Muscle of arm (tissue), 12 donors: ENCODE measurements around the gene SLC22A17. TPM values are rescaled to one million over a fixed set of nuclear protein-coding genes. Genes with fewer than 3 reads are reported as not detected.
A peak's percentile ranks its signal among the peaks of the same experiment; 100 is the strongest.

ENCODE experiments used
- DNase-seq: peaks from one replicate; pipeline ENCODE4 v3.0.0-alpha.2; 2013
- polyA plus RNA-seq, 12 donors: library from polyadenylated mRNA; unstranded; fragments of 120-200 nt; gene quantifications; one replicate each; pipeline ENCODE4 v1.2.1, GENCODE V29; 2013; ENCODE audit not compliant: insufficient read length in 12 of 12

SLC22A17 gene
- polyA plus RNA-seq, 12 donors = 14.7 to 29.5 (median 19.7) TPM; not detected in 1

DNA sequence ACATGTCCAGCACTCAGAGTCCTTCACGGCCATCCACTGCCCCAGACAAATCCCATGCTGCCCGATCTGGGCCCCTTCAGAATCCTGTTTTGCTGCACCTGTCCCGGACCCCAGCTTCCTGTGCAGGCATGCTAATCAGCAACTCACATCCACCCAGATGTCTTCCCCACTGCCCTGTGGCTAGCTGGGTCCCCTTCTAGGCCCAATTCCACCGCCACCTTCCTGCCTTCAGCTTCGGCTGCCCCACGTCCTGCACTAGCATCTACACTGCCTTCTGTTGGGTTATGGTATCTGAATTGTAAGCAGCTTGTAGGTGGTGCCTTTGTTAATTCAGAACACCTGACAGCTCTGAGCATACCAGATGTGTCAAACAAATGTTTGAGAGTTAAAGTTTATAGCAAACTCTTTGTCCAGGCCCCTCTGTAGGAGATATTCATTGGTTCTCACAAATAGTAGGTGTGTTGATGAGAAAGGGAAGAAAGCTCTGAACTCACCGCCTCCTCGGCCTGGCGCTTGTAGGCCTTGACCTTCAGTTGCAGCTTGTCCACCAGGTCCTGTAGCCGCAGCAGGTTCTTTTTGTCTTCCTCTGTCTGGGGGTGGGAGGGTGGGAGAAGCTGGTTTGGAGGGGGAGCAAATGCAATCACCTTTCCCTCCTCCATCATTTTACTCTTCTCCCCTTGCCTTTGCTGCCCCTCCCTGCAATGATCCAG, 30.2 kb upstream of the SLC22A17 start:
- DNase-seq = no peak

DNA sequence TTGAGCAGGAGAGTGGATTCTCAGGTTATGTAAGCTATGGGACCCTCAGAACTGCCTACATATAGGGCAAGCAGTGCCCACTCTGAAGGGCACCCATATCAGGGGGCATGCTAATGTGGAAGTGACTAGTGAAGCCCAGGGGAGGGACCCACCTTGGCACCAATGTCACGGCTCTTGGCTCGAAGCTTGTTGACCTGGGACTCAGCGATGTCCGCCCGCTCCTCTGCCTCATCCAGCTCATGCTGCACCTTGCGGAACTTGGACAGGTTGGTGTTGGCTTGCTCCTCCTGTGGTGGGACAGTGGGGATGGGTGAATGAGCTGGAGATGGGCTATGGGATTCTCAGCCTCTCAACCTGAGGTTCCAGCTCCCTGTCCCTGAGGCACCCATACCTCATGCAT, 29.6 kb upstream of the SLC22A17 start:
- no peak for DNase-seq

DNA sequence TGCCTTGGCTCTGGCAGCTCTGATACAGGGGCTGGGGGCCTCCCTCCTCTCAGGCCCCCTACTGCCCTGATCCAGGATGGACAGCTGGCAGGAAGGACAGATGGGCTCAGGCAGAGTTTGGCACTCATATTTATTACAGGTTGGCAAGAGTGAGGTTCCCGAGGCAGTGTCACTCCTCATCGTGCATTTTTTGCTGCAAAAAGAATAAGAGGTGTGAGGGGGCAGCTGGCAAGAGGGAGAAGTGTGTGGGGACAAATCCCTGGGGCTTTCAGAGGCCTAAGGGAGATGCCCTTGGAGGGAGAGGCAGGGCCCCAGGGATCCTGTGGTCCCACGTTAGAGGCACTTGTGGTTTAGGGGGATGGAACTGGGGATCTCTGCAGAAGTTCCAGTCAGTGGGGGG, 29.2 kb upstream of the SLC22A17 start:
- DNase-seq = no peak

DNA sequence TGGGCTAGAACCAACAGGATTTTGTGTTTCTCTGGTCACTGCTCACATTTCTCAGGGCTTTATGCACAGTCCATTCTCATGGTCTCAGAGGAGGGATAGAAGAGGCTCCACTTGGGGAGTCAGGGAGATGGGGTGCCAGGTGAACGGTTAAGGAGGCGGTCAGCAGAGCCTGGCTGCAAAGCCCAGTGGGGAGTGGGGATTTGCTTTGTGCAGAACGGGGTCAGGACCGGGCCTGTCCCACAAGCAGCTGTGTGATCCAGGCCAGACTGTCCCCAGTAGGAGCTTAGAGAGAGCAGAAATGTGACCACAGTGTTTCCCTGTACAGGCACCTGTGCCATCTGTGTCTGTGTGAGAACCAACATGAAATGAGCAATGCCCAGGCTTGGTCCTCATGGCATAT, 28.3 kb upstream of the SLC22A17 start:
- no peak for DNase-seq

DNA sequence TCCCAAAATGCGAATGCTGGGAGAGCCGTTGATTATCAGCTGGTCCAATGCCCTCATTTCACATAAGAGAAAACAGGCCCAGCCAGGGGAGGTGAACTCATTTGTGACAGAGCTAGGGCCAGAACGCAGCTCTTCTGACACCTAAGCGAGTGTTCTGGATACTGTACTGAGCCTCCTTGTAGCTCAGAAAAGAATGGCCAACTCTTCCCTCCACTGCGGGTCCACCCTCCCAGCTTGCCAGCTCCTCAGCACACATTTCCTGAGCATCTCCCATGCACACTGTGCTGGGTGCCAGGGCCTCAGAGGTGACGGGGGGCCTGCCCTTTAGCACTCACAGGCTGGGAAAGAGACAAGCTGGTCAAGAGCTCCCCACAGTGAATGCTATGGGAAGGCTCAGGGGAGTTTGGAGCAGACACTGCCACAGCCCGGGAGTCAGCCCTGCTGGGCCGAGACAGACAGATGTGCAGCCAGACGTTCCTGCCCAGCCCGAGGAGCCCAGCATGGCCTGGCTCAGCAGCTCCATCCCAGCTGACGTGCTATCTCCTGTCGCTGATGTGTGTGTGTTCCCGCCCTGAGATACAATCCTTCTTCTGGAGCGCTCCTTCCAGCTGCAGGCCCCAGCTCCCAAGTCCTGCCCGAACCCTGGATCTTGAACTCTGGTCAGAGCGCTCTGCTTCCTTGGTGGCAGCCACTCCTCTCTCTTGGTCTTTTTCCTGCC, 27.7 kb upstream of the SLC22A17 start:
- DNase-seq = no peak

DNA sequence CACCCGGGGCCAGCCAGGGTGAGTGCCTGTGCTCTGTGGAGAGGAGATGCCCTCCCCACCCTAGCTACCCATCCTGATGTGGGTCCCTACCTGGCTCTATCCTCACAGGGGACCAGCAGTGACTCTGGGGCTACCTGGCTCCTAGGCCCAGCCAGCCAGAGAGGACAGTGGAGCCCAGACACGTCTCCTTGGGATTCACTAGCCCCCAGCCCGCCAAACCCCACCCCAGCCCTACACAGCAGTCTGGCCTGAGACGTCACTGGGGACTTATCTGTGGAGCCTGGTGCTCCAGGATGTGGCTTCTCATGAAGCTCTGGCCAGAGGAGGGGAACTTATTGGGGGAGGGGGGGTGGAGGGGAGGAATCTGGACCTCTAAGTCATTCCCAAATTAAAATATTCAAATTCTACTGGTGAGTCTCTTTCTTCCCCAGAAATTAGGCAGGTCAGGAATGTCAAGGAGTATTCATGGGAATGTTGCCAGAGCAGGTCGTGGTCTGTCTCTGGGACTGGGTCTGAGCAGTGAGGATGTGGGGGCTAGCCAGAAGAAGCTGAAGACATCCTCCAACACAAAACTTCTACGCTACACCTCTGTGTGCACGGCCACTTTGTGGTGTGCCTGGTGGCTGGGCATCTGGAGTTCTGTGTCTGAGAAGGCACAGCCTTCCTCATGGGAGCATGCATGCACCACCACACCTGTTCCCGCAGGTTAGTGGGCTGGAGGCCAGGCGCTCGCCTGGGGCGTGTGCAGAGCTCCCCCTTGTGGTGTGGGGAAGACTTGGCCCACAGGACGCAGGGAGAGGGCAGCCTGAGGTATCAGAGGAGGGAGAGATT, 26.9 kb upstream of the SLC22A17 start:
- DNase-seq = peak; percentile 27

DNA sequence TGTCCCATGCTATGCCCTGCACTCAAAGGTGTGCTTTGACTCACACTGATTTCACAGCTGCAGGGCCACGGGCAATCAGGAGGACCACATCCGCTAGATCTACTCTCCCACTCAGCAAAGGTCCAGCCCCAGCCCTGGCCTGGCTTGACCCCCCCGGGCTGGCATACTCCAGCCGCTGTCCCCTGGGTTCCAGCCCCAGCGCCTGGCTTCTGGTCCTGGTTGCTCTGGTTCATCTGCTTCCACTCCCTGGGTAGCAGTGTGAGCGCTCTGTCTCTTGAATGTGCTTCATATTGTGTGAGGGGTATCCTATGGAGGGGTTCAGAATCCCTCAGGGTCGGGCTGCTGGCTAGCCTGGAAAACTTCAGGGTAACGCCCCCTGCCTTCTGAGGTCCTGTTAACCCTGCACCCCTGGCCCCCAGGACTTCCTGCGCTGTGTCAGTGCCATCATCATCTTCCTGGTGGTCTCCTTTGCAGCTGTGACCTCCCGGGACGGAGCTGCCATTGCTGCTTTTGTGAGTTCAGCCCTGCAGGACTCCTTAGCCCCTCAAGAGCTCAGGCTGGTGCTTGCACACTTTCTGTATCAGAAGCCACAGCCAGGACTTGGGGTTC, 26.0 kb upstream of the SLC22A17 start:
- no peak for DNase-seq

DNA sequence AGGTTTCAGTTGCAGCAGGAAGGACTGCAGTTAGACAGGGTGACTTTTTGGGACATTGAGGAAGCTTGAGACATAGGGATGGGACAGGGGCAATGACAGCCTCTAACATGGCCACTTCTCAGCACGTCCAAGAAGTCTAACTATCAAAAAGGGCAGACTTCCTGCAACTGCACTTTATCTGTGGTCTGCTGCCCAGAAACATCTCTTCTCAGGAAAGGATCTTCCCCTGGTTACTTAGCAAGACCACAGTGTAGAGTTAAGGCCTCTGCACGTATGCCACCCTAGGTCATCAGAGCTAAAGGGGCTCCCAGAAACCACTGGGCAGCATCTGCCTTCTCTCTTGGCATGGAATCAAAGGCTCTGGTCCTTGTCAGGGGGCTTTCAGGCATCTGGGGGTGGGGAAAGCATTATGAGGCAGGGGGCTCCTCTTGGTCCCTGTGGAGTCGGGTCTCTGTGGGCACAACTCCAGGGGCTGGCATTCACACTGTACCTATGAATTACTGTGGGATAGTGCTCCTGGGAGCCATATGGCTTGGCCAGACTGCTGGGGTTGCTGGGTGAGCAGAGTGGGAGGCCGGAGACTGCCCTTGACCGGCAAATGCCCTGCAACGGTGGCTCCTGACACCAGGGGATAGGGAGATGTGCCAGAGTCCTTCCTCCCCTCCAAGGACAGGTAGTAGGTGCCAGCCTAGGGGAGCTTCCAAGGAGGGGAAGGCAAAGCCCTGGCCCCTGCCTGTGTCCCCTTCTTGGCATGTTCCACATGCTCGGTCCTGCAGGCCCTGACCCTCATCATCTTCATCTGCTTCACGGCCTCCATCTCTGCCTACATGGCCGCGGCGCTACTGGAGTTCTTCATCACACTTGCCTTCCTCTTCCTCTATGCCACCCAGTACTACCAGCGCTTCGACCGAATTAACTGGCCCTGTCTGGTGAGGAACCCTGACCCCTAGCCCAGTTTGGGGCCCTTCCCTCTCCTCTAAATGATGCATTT, 25.2 kb upstream of the SLC22A17 start:
- no peak for DNase-seq

DNA sequence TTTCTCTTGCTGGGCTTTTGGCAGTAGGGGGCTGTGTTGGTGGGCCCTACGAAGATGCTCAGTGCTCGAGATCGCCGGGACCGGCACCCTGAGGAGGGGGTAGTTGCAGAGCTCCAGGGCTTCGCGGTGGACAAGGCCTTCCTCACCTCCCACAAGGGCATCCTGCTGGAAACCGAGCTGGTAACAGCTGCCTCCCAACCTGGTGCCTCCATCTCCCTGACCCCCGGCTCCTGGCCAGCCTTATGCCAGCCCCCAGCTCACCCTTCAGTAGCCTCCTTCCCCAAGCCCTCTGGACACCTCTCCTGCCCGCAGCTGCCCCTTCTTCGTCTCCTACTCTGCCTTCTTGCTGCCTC, 24.5 kb upstream of the SLC22A17 start:
- no peak for DNase-seq

DNA sequence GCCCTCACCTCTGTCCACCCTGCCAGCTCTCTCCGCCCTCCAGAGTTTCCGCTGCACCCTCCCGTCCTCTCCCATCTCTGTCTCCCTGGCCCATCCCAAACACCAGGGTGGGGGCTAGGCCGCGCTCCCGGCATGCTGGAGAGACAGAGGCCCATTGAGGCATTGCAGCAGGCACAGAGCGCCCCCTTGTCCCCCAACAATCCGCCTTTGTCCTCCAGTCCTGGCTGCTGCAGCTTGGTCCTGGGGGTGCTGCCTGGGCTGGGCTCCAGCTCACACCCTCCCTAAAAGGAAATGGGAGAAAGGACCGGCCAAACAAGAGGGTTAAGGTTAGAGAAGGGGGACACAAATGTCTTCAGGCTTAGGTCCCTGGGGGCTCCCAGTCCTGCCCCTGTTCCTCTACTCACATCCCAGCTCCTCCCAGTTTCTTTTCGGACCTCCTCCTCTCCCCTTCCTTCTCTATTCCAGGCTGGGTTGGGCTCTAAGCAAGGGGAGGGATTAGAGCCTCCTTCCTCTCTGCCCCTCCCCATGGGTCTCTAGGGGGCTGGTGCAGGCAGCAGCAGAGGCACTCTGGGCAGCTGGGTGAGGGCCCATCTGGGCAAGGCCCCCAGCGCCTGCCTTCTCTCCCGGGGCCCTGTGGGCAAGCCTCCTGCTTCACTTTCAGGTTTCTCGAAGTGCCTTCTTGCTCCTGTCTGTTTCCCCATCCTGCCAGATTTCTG, 24.0 kb upstream of the SLC22A17 start, which contains the start of gene CMTM5:
Gene CMTM5 (plus strand): TSS at position 565 of the 716 bp plus-strand sequence. CDS start 206 bp downstream, outside the sequence.
- peak; percentile 31 for DNase-seq

DNA sequence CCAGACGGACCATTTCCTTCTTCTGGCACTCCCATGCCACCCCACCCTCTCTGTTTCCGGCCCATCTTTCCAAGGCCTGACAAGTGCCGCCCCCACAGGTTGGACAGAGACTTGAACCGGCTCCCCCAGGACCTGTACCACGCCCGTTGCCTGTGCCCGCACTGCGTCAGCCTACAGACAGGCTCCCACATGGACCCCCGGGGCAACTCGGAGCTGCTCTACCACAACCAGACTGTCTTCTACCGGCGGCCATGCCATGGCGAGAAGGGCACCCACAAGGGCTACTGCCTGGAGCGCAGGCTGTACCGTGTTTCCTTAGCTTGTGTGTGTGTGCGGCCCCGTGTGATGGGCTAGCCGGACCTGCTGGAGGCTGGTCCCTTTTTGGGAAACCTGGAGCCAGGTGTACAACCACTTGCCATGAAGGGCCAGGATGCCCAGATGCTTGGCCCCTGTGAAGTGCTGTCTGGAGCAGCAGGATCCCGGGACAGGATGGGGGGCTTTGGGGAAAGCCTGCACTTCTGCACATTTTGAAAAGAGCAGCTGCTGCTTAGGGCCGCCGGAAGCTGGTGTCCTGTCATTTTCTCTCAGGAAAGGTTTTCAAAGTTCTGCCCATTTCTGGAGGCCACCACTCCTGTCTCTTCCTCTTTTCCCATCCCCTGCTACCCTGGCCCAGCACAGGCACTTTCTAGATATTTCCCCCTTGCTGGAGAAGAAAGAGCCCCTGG, 23.0 kb upstream of the SLC22A17 start:
- DNase-seq = no peak

DNA sequence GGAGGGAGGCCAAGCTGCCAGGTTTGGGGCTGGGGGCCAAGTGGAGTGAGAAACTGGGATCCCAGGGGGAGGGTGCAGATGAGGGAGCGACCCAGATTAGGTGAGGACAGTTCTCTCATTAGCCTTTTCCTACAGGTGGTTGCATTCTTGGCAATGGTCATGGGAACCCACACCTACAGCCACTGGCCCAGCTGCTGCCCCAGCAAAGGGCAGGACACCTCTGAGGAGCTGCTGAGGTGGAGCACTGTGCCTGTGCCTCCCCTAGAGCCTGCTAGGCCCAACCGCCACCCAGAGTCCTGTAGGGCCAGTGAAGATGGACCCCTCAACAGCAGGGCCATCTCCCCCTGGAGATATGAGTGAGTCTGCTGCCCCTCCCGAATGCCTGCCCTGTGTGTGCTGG, 20.4 kb upstream of the SLC22A17 start:
- DNase-seq = no peak

DNA sequence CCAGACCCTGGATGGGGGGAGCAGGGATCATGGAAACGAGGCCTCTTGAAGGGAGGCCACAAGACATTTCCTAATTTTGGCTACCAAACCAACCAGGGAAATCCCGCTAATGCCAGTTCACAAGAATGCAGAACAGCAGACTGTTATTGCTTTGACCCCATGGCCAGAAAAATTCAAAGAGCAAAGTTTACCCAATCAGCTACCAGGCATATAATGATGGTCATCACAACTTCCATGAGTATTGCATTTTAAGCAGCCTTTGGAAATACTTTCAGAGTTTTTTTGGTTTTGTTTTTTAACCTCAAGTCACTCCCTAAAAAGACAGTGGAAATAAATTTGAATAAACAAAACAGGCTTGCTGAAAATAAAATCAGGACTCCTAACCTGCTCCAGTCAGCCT, 19.8 kb upstream of the SLC22A17 start, which contains the start of gene IL25:
Gene IL25 (plus strand): TSS at position 301 of the 400 bp plus-strand sequence.
- DNase-seq = no peak

DNA sequence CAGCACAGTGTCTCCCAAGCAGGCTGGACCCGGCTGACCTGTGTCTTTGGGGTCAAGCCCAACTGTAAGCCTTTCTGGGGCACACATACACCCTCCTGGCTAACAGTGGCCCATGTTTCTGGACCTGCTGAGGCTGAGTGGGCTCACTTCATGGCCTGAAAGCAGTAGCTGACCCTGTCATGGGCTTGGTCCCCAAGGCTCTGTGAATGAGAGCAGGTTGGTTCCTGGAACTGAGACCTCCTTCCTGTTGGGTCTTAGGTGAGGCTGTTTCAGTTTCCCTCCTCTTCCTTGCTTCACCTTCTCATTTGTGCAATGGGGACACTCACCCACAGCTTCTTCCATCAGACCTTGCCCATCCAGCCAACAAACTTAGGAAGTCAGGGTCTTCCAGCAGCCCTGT, 19.2 kb upstream of the SLC22A17 start:
- no peak for DNase-seq

DNA sequence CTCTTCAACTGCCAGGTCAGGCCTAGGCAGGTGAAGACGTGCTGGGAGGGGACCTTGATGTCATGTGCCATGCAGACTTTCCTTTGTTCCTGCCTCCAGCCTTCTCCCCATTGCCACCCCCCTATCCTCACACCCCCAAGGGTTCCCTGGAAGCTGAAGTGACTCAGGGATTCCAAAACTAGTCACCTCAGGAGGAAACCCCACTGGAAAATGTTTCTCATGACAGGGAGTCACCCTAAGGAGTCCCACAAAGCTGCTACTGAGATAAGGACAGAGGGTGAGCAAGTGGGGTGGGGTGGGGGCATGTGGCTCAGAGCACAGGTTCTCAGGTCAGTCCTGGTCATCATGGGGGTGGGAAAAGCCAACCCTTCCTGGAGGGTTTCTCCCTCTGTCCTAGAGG, 17.5 kb upstream of the SLC22A17 start:
- DNase-seq = no peak

DNA sequence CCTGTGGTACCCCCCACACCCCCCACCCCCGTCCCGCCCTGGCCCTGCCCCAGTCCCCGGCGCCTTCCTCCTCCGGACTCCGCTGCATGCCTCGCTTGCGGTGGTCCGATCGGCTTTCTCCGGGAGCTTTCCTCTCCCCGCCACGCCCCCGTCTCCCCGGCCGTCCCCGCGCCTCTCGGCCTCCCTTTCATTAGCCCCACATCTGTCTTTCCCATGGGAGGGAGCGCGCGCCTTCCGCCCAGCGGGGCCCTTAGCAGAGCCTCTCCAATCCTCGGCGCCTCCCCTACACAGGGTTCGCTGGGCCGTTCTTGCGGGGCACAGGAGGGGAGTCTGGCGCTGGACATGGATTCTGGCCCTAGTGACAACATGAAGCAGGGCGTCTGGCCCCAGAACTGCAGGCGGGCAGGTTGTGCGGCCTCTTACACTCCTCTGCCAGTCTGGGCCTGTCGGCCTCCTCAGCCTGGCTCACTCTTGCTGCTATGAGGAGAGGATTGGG, 13.8 kb upstream of the SLC22A17 start:
- DNase-seq = peak; percentile 68

DNA sequence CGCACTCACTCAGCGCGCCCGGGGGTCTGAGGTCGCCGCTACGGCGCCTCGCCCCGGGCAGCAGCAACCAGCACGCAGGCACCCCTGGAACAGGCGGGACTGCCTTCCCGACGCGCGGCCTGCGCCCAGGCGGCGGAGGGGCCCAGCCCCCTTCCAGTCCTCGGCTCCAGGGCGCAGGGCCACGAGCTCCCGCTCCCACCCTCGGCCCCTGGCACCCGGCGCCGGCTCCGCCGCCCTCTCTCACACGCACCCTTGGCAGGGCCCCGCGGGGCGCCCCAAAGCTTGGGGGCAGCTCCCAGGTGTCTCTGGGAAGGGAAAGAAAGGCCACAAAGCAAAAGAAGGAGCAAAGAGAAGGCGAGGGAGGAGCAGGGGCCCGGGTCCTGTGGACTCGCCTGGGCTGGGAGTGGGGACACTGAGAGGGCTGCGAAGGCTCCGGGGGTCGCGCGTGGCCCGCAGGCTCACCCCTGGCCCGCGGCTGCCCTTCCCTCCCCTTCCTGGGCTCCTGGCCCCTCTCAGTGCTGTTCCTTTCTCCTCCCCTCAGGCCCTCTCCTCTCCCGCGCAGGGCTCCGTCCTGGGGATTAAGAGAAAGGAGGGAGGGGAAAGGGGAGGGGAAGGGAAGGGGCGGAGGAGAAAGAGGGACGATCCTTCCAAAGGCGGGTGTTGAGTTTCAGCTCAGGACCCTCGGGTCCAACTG, 13.2 kb upstream of the SLC22A17 start:
- peak; percentile 88 for DNase-seq

DNA sequence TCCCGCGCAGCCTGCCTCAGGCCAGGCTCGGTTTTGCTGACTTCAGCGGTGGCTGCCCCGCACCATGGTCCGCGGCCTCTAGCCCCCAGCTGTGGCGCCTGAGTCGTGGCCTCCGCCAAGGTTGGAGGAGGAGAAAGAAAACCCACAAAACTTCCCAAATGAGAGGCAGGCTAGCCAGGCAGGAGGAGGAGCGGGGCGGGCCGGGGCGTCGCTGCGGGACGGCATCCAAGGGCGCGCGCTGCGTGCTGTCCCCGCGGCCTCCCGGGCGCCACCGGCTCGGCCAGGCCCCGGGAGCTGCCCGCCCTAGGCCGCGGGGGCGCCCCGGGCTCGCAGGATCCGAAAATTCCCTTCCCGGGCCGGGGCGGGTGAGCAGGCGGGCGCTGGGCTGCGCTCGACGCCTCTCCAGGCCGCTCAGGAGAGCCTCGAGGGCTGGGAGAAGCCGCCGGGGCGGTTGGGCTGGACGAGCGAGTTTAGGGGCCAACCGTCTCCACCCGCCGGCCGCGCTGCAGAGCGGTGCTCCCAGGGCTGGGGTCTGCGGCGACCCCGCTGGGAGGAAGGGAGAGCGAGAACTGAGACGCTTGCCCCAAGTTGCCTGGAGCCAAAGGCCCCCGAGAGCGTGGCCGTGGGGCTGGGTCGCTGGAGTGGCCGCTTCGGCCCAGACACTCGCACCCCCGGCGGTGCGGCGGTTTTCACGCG, 12.5 kb upstream of the SLC22A17 start, which contains the start of gene EFS:
Gene EFS (minus strand): TSS at position 137 of the 696 bp plus-strand sequence. CDS start 147 bp downstream, outside the sequence.
- DNase-seq = peak; percentile 77
